Rectal smooth muscle tissue (tissue), 1 donor: Measurements from ENCODE around the gene SALL1.

Source experiments
- H3K27ac ChIP-seq: one replicate; pipeline ENCODE4 v1.7.0; 2013; ENCODE audit warnings: low read depth, low read length, inconsistent platforms
- H3K27me3 ChIP-seq: one replicate; pipeline ENCODE4 v1.7.0; 2013; ENCODE audit warnings: low read length; ENCODE audit not compliant: control insufficient read depth, insufficient read depth
- H3K36me3 ChIP-seq: one replicate; pipeline ENCODE4 v1.7.0; 2013; ENCODE audit warnings: low read length; ENCODE audit not compliant: control insufficient read depth, insufficient read depth
- H3K4me1 ChIP-seq: one replicate; pipeline ENCODE4 v1.7.0; 2013; ENCODE audit warnings: low read length; ENCODE audit not compliant: control insufficient read depth, insufficient read depth
- H3K4me3 ChIP-seq: one replicate; pipeline ENCODE4 v1.7.0; 2013; ENCODE audit warnings: low read length
- H3K9ac ChIP-seq: one replicate; pipeline ENCODE4 v1.7.0; 2013; ENCODE audit warnings: low read length

The SALL1 gene

DNA sequence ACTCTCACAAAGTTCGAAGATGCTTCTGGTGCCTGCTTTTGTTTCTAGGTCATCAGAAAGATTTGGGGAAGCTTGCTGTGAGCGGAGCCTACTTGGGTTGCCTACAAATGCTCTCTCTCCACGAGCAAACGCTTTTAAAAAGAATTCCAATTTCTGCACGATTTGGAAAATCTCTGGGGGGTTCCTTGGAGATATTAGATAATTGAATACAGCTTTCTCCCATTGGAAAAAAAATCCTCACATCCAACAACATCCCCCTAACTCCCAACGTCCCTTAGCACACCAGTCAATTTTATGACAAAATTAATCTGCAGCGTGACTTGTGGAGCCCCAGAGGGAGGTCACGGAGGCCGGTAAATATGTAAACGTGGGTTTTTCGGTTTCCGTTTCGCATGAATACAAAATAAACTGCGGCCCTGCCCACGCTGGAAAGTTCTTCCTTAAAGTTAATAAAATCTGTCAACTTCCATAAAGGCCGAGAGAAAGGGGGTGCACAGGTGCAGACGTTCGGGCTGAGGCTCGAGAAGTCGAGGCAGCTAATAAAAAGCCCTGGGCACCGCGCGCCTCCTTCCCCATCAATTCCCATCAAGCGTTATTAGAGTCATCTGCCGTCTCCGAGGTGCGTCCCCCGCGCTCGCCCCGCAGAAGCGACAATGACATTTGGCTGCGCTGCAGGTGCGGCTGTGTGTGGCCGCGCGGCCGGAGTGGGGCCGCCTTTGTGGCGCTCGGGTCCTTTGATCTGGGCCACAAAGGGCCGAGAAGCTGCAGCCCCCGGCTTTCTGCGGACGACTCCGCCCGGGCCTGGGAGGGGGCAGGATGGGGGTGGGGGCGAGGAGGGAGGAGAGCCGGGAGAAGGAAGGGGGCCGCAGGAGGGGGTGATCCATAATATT lies 37.6 kb downstream of the SALL1 start:
- Histone ChIP-seq H3K36me3 (no peaks in the 10 kb centered on the region), H3K4me1 (no peaks in the 10 kb centered on the region), H3K27me3 (no peaks in the 10 kb centered on the region), H3K4me3 (no peak overlapping the region), H3K27ac (no peak overlapping the region), H3K9ac (no peak overlapping the region)

DNA sequence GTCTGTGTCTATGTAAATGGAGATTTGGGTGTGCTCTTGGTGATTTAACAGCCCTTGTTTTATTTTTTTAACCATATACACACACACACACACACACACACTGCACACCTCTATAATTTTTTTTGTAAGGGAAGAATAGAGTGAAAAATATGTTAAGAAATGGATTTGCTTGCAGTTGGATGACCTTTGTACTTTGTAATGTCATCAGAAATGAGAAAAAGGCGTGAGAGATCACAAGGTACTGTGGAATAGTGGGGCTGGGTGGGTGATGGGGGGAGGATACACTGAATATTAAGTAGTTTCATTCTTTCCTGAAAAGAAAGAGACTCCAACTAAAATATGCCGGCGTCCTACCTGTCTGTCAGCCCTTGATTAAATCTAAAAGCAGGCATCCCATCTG lies 38.7 kb downstream of the SALL1 start:
- Histone ChIP-seq H3K27me3 (no peaks in the 10 kb centered on the region), H3K36me3 (no peaks in the 10 kb centered on the region), H3K27ac (no peak overlapping the region), H3K4me3 (no peak overlapping the region), H3K4me1 (no peaks in the 10 kb centered on the region), H3K9ac (no peak overlapping the region)

DNA sequence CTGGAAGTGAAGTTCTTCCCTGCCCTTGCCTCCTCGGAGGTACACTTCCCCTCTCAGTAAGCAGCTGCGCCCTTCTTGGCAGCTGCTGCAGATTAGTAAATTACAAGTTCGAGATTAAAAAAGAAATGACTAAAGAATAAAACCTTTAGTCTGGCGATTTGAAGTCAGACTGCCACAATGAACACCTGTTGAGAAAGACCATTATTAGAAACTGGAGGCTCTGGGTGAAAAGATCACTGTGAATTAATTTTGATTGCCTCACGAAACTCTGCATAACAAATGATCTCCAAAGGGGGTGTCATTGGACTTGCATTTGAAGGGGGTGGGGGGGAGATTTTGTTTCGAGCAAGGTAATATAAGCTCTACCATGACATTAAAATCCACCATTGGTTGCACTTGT lies 39.3 kb downstream of the SALL1 start:
- Histone ChIP-seq H3K4me3 (no peak overlapping the region), H3K4me1 (no peaks in the 10 kb centered on the region), H3K27me3 (no peaks in the 10 kb centered on the region), H3K36me3 (no peaks in the 10 kb centered on the region), H3K27ac (no peak overlapping the region), H3K9ac (no peak overlapping the region)

DNA sequence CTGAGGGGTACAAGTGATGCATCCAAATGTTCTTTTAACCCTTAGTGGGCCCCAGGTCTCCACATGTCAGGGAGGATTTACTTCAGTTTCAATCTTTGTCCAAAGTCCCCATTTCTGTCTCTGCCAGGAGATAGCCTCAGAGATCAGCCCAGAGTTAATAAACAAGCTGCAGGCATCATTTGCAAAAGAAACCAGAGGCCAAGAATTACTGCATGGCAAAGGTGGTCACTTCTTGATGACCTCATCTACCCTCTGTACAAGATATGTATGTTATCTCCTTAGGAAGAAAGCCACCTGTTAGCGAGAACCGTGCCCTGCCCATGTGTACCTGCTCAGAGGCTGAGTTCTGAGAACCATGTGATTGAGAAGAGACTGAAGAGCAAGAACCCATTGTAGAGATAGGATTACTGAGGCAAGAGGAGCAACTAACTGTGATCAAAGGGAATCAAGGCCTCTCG lies 40.3 kb downstream of the SALL1 start:
- Histone ChIP-seq H3K9ac (no peak overlapping the region), H3K27me3 (no peaks in the 10 kb centered on the region), H3K4me3 (no peak overlapping the region), H3K4me1 (no peaks in the 10 kb centered on the region), H3K36me3 (no peaks in the 10 kb centered on the region), H3K27ac (no peak overlapping the region)

DNA sequence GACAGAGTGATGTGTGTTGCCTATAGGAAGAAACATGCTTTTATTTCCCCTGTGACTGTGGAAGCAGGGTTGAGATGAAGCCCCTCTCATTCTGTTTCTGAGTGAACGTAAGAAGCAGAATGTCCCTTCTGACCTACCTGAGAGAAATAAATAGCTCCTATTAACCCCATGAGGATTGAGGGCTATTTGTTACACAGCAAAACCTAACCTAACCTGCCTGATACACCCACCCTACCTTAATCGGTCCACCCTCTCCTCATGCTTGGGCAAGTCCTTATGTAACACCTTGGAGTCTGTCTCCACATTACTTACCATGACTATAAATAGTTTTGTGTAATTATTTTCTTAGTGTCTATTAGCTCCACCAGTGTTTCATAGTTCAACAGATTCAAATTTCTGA lies 41.9 kb downstream of the SALL1 start:
- Histone ChIP-seq H3K27ac (no peak overlapping the region), H3K4me1 (no peaks in the 10 kb centered on the region), H3K4me3 (no peak overlapping the region), H3K27me3 (no peaks in the 10 kb centered on the region), H3K9ac (no peak overlapping the region), H3K36me3 (no peaks in the 10 kb centered on the region)

DNA sequence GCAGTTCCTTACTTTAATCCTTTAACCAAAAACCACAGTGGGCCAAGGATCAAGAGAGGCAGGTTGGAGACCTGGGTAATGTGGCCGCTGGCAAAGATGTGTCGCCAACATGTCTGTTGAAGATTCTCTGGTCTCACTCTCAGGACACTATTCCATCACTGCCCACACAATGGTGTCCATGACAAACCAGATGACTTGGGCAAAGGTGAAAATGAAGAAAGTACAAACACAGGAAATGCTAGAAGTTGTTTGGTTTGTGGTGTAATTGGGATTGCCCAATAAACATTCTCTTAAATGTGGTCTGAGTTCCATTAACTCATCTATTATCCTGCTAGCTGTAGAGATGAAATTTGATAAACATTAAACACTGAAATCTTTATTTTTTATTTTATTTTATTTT lies 43.3 kb downstream of the SALL1 start:
- Histone ChIP-seq H3K27me3 (no peaks in the 10 kb centered on the region), H3K4me3 (no peak overlapping the region), H3K36me3 (no peaks in the 10 kb centered on the region), H3K27ac (no peak overlapping the region), H3K4me1 (no peaks in the 10 kb centered on the region), H3K9ac (no peak overlapping the region)

DNA sequence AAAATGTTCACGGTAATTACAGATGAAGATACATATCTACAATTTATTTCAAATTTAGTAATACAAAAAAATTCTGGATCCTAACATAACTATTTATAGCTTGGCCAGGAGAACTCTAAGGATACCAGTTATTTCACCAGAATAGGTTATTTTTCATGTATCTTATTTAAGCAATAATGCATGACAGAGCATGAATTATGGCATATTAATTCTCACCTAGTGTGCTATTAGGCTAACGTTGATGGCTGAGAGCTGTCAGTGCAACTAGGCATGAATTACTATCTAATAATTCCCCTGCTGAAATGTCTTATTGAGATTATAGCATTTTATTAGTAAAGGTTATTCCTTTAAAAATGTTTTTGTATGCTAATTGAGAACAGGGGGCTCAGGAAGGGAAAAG lies 44.5 kb downstream of the SALL1 start:
- Histone ChIP-seq H3K27ac (no peak overlapping the region), H3K4me1 (no peaks in the 10 kb centered on the region), H3K36me3 (no peaks in the 10 kb centered on the region), H3K4me3 (no peak overlapping the region), H3K27me3 (no peaks in the 10 kb centered on the region), H3K9ac (no peak overlapping the region)

DNA sequence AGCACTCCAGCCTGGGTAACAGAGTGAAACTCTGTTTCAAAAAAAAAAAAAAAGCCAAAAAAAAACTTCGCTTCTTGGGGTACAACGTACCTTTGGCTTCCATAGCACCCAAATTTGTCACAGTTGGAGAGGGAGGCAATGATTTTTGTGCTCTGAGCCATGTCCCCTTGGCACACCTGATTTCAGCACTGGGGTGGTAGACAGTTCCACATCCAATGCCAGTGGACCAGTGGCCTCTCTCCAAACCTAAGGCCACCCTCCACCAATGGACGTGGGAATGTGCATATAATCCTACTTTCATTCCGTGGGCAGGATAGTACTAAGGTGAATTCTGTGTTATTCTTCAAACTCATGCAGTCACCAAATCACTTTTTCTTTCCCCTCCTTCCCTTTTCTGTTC lies 47.5 kb downstream of the SALL1 start:
- H3K9ac ChIP-seq: no peak overlapping the region
- no peaks in the 10 kb centered on the region for H3K36me3 ChIP-seq
- H3K4me1 ChIP-seq: no peaks in the 10 kb centered on the region
- no peaks in the 10 kb centered on the region for H3K27me3 ChIP-seq
- H3K4me3 ChIP-seq: no peak overlapping the region
- no peak overlapping the region for H3K27ac ChIP-seq

DNA sequence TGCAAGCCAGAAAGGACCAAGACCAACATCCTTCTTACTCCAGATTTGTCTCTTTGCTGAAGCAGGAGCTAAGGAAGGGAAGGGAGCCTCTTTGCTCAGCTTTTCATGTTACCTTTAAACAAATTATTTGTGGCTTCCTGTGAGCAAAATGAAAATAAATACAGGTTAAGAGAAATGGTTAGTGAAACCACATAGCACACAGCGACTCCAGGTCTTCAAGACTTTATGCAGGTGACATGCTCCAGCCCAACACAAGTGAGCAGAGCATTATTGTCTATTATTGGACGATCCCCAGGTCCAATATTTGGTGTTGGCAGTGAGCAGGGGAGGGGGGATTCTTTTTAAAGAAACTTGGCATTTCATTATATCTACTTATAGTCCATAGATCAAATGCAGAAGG lies 53.3 kb downstream of the SALL1 start:
- Histone ChIP-seq H3K27ac (no peak overlapping the region), H3K36me3 (no peaks in the 10 kb centered on the region), H3K4me3 (no peak overlapping the region), H3K4me1 (no peaks in the 10 kb centered on the region), H3K27me3 (no peaks in the 10 kb centered on the region), H3K9ac (no peak overlapping the region)

DNA sequence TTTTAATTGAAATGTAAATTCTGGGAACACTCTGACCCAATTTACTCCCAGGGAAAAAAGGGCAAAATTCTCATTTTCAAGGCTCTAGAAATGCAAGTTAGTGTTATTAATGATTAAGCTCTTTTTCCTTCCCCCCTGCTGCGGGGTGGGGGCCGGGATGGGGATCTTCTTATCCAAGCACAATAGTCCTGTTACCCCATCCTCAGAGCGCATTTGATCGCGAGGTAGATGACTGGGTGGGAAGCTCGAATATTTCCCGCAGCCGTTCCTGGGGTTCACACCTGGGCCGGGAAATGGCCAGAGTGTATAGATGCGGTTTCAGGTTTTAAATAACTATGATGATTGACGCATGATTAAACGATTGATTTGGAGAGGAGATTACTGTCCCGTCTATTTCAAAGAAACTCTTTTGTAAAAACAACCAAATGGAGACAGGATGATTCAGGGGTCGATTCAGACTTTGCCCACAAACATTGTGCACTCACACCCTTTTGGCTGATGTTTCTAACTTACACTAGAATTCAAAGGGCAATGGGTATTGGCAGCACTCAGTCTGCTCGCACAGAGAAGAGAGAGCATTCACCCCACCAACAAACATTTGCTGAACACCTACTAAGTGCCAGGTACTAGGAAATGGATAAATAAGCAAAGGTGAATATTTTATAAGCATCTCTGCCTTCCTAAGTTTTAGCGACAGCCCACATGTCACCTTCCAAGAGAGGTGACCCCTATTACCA lies 55.0 kb downstream of the SALL1 start:
- Histone ChIP-seq H3K4me1 (no peaks in the 10 kb centered on the region), H3K36me3 (no peaks in the 10 kb centered on the region), H3K4me3 (no peak overlapping the region), H3K27me3 (no peaks in the 10 kb centered on the region), H3K27ac (no peak overlapping the region), H3K9ac (no peak overlapping the region)

DNA sequence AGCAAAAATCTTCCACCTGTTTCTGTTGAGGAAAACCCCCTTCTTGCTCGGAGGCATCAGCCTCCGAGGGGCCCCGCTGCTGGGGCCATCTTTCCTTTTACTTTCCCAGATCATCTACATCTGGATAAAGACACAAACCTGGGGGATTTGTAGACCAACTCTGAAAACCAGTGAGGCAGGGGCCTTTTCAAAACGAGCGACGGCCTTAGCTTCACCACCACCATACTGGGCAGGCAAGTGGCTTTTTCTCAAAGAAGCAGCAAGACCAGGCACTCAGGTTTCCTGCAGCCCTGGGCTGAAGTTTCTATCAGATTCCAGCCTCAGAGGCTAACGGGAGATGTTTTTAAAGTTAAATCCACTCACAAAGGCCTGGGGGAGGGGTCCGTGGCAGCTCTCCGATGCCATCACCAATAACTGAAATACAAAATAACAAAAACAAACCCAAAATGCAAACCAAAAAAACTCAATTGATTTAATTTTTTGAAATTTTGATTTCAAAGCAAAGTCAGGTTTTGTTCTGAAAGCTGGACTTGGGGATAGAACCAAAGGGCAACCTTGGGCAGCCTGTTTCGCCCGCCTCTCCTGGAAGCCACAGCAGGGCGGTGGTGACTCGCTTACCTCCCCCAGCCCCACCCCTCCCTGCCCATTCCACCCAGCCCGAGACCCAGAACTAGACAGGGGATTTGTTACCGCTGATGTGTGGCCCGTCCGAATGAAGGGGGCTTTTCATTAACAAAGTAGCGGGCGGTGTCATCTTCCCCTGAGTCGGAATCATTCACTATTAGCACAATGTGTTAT lies 55.8 kb downstream of the SALL1 start:
- Histone ChIP-seq H3K27me3 (no peaks in the 10 kb centered on the region), H3K36me3 (no peaks in the 10 kb centered on the region), H3K27ac (no peak overlapping the region), H3K9ac (no peak overlapping the region), H3K4me1 (no peaks in the 10 kb centered on the region), H3K4me3 (no peak overlapping the region)

DNA sequence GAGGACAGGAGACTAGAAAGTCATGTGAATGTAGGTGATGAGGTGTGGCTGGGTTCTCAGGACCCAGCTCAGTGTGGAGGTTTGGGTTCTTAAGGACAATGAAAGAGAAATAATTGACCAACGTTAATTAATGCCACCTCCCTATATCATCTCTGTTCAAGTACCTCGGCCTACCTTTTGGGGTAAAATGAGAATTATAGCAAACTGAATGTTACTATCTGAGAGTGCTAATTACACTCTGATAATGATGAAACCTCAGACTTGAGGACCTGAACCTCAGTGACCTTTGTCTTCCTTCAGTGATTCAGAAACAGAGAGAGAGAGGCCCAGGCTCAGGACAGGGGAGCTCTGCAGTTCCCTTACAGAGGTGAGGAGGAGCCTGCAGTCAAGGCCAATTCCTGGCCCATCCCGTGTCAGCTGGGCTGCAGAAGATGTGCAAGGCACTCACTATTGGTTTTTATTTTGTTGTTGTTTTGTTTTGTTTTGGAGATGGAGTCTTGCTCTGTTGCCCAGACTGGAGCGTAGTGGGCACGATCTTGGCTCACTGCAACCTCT lies 57.3 kb downstream of the SALL1 start:
- Histone ChIP-seq H3K27me3 (no peaks in the 10 kb centered on the region), H3K27ac (no peak overlapping the region), H3K4me3 (no peak overlapping the region), H3K9ac (no peak overlapping the region), H3K36me3 (no peaks in the 10 kb centered on the region), H3K4me1 (no peaks in the 10 kb centered on the region)
